IMR-90 (cell line): ENCODE measurements around the gene ANKRD2. TPM values are rescaled to one million over a fixed set of nuclear protein-coding genes. Genes with fewer than 3 reads are reported as not detected.

ENCODE experiments used
- ATAC-seq: fragments of 200-7000 bp; cut with Tn5 transposase; 2 replicates; pipeline ENCODE4 v1.9.1; 2020; ENCODE audit warnings: low read depth, mild to moderate bottlenecking, moderate library complexity
- BruUV-seq: library from RNA; stranded (reverse); fragments of 400-500 nt; replicated peaks from 2 replicates; lab custom pipeline; 2021; lab: Mats Ljungman, UMichigan
- CTCF ChIA-PET: fragments of 300-600 bp; formaldehyde crosslinking; extraction: SDS; loops from one replicate; lab custom pipeline; 2021; ENCODE audit warnings: antibody characterized with exemption; lab: Yijun Ruan, JAX
- POLR2A ChIA-PET: fragments of 300-600 bp; sonication (Branson Sonifier 250); formaldehyde crosslinking; loops from one replicate; lab custom pipeline; 2022; ENCODE audit warnings: antibody characterized with exemption; ENCODE audit not compliant: unreplicated experiment; lab: Charles Lee
- DNase-seq: peaks from one replicate; pipeline ENCODE4 v3.0.0; 2013
- H2AFZ ChIP-seq: replicated peaks from 2 replicates; pipeline ENCODE3; 2013; ENCODE audit warnings: low read length, mild to moderate bottlenecking; ENCODE audit not compliant: poor library complexity
- H2AK5ac ChIP-seq: 2 replicates; pipeline ENCODE4 v1.6.1; 2013; ENCODE audit warnings: low read depth, low read length, inconsistent platforms
- H2AK9ac ChIP-seq: replicated peaks from 2 replicates; pipeline ENCODE3; 2013; ENCODE audit warnings: mild to moderate bottlenecking, low read depth, low read length, moderate library complexity; ENCODE audit not compliant: poor library complexity
- H2BK120ac ChIP-seq: 2 replicates; pipeline ENCODE4 v1.6.1; 2013; ENCODE audit warnings: low read depth, low read length, inconsistent platforms
- H2BK15ac ChIP-seq: 3 replicates; pipeline ENCODE4 v1.6.1; 2013; ENCODE audit warnings: low read depth, low read length, inconsistent platforms
- H2BK20ac ChIP-seq: 2 replicates; pipeline ENCODE4 v1.6.1; 2013; ENCODE audit warnings: low read depth, mild to moderate bottlenecking, inconsistent platforms, low read length, moderate library complexity
- H2BK5ac ChIP-seq: 2 replicates; pipeline ENCODE4 v1.6.1; 2013; ENCODE audit warnings: mild to moderate bottlenecking, low read depth, low read length, inconsistent platforms; ENCODE audit not compliant: poor library complexity, severe bottlenecking
- H3K14ac ChIP-seq: replicated peaks from 2 replicates; pipeline ENCODE4 v1.6.1; 2013; ENCODE audit warnings: low read depth, low read length, inconsistent platforms
- H3K18ac ChIP-seq: 2 replicates; pipeline ENCODE4 v1.6.1; 2013; ENCODE audit warnings: low read depth, low read length, control low read depth
- H3K23ac ChIP-seq: 2 replicates; pipeline ENCODE4 v1.6.1; 2013; ENCODE audit warnings: low read depth, low read length, inconsistent platforms
- H3K27ac ChIP-seq: 2 replicates; pipeline ENCODE4 v1.5.1; 2013; ENCODE audit warnings: mild to moderate bottlenecking, control low read depth, low read length; ENCODE audit not compliant: insufficient read depth
- H3K27me3 ChIP-seq: 2 replicates; pipeline ENCODE4 v1.6.1; 2013; ENCODE audit warnings: low read length; ENCODE audit not compliant: control insufficient read depth, insufficient read depth
- H3K36me3 ChIP-seq: 2 replicates; pipeline ENCODE4 v1.6.1; 2013; ENCODE audit warnings: low read length, mixed read lengths; ENCODE audit not compliant: control insufficient read depth, insufficient read depth
- H3K4ac ChIP-seq: 2 replicates; pipeline ENCODE4 v1.6.1; 2013; ENCODE audit warnings: low read depth, low read length, inconsistent platforms
- H3K4me1 ChIP-seq: 2 replicates; pipeline ENCODE4 v1.6.1; 2013; ENCODE audit warnings: low read length, mixed read lengths; ENCODE audit not compliant: control insufficient read depth, insufficient read depth
- H3K4me2 ChIP-seq: 2 replicates; pipeline ENCODE4 v1.6.1; 2013; ENCODE audit warnings: low read depth, mild to moderate bottlenecking, control low read depth, low read length, moderate library complexity
- H3K4me3 ChIP-seq: 2 replicates; pipeline ENCODE4 v1.5.1; 2013; ENCODE audit warnings: low read depth, mild to moderate bottlenecking, control low read depth, low read length, moderate library complexity; ENCODE audit not compliant: insufficient read depth
- H3K56ac ChIP-seq: 2 replicates; pipeline ENCODE4 v1.6.1; 2013; ENCODE audit warnings: low read length, inconsistent platforms; ENCODE audit not compliant: insufficient read depth; ENCODE audit errors: extremely low read depth
- H3K79me1 ChIP-seq, 2 experiments: 2 replicates each; pipeline ENCODE4 v1.6.1; 2013; ENCODE audit warnings: low read length in 2 of 2, inconsistent platforms in 1 of 2, low read depth in 1 of 2
- H3K9ac ChIP-seq: 2 replicates; pipeline ENCODE4 v1.6.1; 2013; ENCODE audit warnings: low read depth, low read length, control low read depth
- H3K9me1 ChIP-seq: 2 replicates; pipeline ENCODE4 v1.6.1; 2013; ENCODE audit warnings: low read length, inconsistent platforms; ENCODE audit not compliant: insufficient read depth
- H3K9me3 ChIP-seq: 2 replicates; pipeline ENCODE4 v1.6.1; 2013; ENCODE audit warnings: low read length; ENCODE audit not compliant: control insufficient read depth, insufficient read depth
- H4K20me1 ChIP-seq: 2 replicates; pipeline ENCODE4 v1.6.1; 2013; ENCODE audit warnings: low read length, inconsistent platforms; ENCODE audit not compliant: insufficient read depth
- H4K5ac ChIP-seq: 2 replicates; pipeline ENCODE4 v1.6.1; 2013; ENCODE audit warnings: mild to moderate bottlenecking, low read depth, low read length, control low read depth
- H4K8ac ChIP-seq, 2 experiments: 2 replicates each; pipeline ENCODE4 v1.6.1; 2013; ENCODE audit warnings: low read depth in 2 of 2, low read length in 2 of 2, control low read depth in 1 of 2, inconsistent platforms in 1 of 2
- H4K91ac ChIP-seq: 2 replicates; pipeline ENCODE4 v1.6.1; 2013; ENCODE audit warnings: low read depth, low read length, inconsistent platforms; ENCODE audit not compliant: insufficient read depth
- BHLHE40 ChIP-seq: fragments of 150-350 bp; IDR thresholded peaks from 2 replicates; pipeline ENCODE4 v1.6.1; 2016; ENCODE audit warnings: mild to moderate bottlenecking, low read depth, low read length
- MAFK ChIP-seq: IDR thresholded peaks from 2 replicates; pipeline ENCODE4 v1.6.1; 2012; ENCODE audit warnings: low read depth, low read length, improper control_type of control experiment
- WGBS, 2 experiments: methylation state at CpG; one replicate each; pipeline versions ENCODE4 v1.1.5 to v1.1.7; 2013; ENCODE audit warnings: missing lambda C conversion rate in 2 of 2; ENCODE audit not compliant: insufficient read length in 1 of 2; ENCODE audit errors: extremely low coverage in 2 of 2; 5-methylcytosine and 5-hydroxymethylcytosine counted together
- dilution Hi-C: fragments of 300-500 bp; cut with HindIII; formaldehyde crosslinking; loops from one replicate; pipeline ENCODE4 v1.14.3; 2018; ENCODE audit warnings: low sequenced_read_pairs; ENCODE audit not compliant: unreplicated experiment
- in situ Hi-C: fragments of 300-500 bp; cut with MboI; formaldehyde crosslinking; loops from 3 replicates; pipeline ENCODE4 v1.14.3; 2019; ENCODE audit warnings: low sequenced_read_pairs, inconsistent platforms, mixed read lengths
- intact Hi-C: fragments of 100-400 bp; cut with micrococcal nuclease; formaldehyde crosslinking; loops from 2 replicates; pipeline ENCODE4 v1.10.0; 2022
- polyA plus RNA-seq, 3 experiments: library from polyadenylated mRNA; depleted of rRNA; stranded (reverse); fragments of >200 nt; gene quantifications; 2 replicates each; pipeline ENCODE4 v1.2.3, GENCODE V29; 2012; ENCODE audit warnings: low replicate concordance in 1 of 3
- total RNA-seq: library from RNA; depleted of rRNA; stranded (reverse); fragments of >200 nt; gene quantifications from 2 replicates; pipeline ENCODE4 v1.2.3, GENCODE V29; 2012
- TF ChIP-seq, protein P1 (sequence below): fragments of 150-350 bp; IDR thresholded peaks from 2 replicates; pipeline ENCODE4 v1.6.1; 2016; ENCODE audit warnings: low read depth, mild to moderate bottlenecking, low read length, moderate library complexity, borderline replicate concordance
- TF ChIP-seq, protein P2 (sequence below): fragments of 150-350 bp; IDR thresholded peaks from 2 replicates; pipeline ENCODE4 v1.6.1; 2017; ENCODE audit warnings: mild to moderate bottlenecking, antibody characterized with exemption, low read length, low read depth
- TF ChIP-seq, protein P3 (sequence below): conservative IDR thresholded peaks from 2 replicates; pipeline ENCODE4 v1.5.1; 2012; ENCODE audit warnings: mild to moderate bottlenecking, low read depth, low read length, improper control_type of control experiment

Gene ANKRD2
- total and polyA plus RNA-seq, 2 of the 4 experiments (the other 2 are of a cell fraction), result 0.36 to 0.65 TPM

DNA sequence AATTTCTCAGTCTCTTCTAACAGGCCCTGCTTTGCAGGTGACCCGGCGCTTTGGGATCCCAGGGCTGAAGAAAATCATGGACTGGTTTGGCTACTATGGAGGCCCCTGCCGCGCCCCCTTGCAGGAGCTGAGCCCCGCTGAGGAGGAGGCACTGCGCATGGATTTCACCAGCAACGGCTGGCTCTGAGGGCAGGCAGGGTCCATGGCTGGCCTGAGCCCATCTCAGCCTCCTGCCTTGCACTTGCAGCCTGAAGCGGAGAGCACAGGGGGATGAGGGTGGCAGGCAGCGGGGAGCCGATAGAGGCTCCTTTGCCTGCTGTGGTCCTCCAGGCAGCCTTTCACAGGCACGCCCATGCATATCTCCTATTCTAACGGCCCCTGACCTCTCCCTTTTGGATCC lies 38.9 kb downstream of the ANKRD2 start:
- dilution Hi-C loops (no loop called here), in situ Hi-C loops (no loop called here), intact Hi-C loops (loop anchor here (5.0 kb wide), 1 partner anchor 204 kb away; no protein-coding TSS in a partner anchor)
- Histone ChIP-seq H3K9ac (no peak overlapping the region), H4K5ac (no peak overlapping the region), H3K4me3 (no peak overlapping the region), H2AFZ (no peak overlapping the region), H2AK5ac (no peak overlapping the region), H3K4me1 (no peaks in the 10 kb centered on the region), H2BK20ac (no peak overlapping the region), H3K4ac (no peak overlapping the region), H3K4me2 (no peak overlapping the region), H4K91ac (no peak overlapping the region), H3K14ac (no peak overlapping the region), H2BK120ac (no peak overlapping the region), H3K9me3 (no peaks in the 10 kb centered on the region), H4K8ac (no peak overlapping the region; a peak in 1 of 4 replicates), H3K27me3 (no peaks in the 10 kb centered on the region), H3K27ac (no peak overlapping the region), H2AK9ac (no peak overlapping the region), H3K23ac (no peak overlapping the region), H2BK15ac (no peak overlapping the region), H3K36me3 (peaks cover 1% of the 10 kb centered on the region; the same call in 1 of the 2 replicates), H3K9me1 (no peaks in the 10 kb centered on the region; the same call in 1 of the 2 replicates), H3K56ac (no peak overlapping the region), H2BK5ac (no peak overlapping the region), H3K79me1 (no peaks in the 10 kb centered on the region), H3K18ac (no peak overlapping the region), H4K20me1 (no peaks in the 10 kb centered on the region)
- no peak for TF ChIP-seq BHLHE40
- TF ChIP-seq, protein P1, sequence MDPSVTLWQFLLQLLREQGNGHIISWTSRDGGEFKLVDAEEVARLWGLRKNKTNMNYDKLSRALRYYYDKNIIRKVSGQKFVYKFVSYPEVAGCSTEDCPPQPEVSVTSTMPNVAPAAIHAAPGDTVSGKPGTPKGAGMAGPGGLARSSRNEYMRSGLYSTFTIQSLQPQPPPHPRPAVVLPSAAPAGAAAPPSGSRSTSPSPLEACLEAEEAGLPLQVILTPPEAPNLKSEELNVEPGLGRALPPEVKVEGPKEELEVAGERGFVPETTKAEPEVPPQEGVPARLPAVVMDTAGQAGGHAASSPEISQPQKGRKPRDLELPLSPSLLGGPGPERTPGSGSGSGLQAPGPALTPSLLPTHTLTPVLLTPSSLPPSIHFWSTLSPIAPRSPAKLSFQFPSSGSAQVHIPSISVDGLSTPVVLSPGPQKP, result no peak
- TF ChIP-seq, protein P2, sequence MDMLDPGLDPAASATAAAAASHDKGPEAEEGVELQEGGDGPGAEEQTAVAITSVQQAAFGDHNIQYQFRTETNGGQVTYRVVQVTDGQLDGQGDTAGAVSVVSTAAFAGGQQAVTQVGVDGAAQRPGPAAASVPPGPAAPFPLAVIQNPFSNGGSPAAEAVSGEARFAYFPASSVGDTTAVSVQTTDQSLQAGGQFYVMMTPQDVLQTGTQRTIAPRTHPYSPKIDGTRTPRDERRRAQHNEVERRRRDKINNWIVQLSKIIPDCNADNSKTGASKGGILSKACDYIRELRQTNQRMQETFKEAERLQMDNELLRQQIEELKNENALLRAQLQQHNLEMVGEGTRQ, result no peak
- TF ChIP-seq MAFK, result no peak
- TF ChIP-seq, protein P3, sequence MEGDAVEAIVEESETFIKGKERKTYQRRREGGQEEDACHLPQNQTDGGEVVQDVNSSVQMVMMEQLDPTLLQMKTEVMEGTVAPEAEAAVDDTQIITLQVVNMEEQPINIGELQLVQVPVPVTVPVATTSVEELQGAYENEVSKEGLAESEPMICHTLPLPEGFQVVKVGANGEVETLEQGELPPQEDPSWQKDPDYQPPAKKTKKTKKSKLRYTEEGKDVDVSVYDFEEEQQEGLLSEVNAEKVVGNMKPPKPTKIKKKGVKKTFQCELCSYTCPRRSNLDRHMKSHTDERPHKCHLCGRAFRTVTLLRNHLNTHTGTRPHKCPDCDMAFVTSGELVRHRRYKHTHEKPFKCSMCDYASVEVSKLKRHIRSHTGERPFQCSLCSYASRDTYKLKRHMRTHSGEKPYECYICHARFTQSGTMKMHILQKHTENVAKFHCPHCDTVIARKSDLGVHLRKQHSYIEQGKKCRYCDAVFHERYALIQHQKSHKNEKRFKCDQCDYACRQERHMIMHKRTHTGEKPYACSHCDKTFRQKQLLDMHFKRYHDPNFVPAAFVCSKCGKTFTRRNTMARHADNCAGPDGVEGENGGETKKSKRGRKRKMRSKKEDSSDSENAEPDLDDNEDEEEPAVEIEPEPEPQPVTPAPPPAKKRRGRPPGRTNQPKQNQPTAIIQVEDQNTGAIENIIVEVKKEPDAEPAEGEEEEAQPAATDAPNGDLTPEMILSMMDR, result no peak
- DNase-seq (no peak), ATAC-seq (no peak)
- 81% methylated on average over 6 of the region's 12 CpGs; no CpG with 5 or more reads in 1 of the 2 experiments for WGBS, 2 experiments
- ChIA-PET CTCF (no interaction called here), POLR2A (no interaction called here)
- BruUV-seq, result no TSS peak
